ENCODE results near the gene KANSL1.

GRCh38 chr17:46046957-46047356 is 146.3 kb downstream of the KANSL1 start:
- TF ChIP-seq, protein P1, sequence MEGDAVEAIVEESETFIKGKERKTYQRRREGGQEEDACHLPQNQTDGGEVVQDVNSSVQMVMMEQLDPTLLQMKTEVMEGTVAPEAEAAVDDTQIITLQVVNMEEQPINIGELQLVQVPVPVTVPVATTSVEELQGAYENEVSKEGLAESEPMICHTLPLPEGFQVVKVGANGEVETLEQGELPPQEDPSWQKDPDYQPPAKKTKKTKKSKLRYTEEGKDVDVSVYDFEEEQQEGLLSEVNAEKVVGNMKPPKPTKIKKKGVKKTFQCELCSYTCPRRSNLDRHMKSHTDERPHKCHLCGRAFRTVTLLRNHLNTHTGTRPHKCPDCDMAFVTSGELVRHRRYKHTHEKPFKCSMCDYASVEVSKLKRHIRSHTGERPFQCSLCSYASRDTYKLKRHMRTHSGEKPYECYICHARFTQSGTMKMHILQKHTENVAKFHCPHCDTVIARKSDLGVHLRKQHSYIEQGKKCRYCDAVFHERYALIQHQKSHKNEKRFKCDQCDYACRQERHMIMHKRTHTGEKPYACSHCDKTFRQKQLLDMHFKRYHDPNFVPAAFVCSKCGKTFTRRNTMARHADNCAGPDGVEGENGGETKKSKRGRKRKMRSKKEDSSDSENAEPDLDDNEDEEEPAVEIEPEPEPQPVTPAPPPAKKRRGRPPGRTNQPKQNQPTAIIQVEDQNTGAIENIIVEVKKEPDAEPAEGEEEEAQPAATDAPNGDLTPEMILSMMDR (IDR thresholded peaks at IDR 0.05): no peak
- TF ChIP-seq ZNF138 (CRISPR knock-in tag; conservative IDR thresholded peaks at IDR 0.05) (no peak), HMGA2 (CRISPR knock-in tag; IDR thresholded peaks at IDR 0.05) (no peak), MAX (CRISPR knock-in tag; IDR thresholded peaks at IDR 0.05) (no peak), SMAD4 (CRISPR knock-in tag; IDR thresholded peaks at IDR 0.05) (no peak), JUN (CRISPR knock-in tag; IDR thresholded peaks at IDR 0.05) (no peak), MXD4 (CRISPR knock-in tag; IDR thresholded peaks at IDR 0.05; ENCODE audit: borderline replicate concordance) (no peak), KAT7 (CRISPR knock-in tag; IDR thresholded peaks at IDR 0.05; ENCODE audit: borderline replicate concordance) (no peak), SP1 (CRISPR knock-in tag; conservative IDR thresholded peaks at IDR 0.05) (no peak)
- TF ChIP-seq, protein P2, sequence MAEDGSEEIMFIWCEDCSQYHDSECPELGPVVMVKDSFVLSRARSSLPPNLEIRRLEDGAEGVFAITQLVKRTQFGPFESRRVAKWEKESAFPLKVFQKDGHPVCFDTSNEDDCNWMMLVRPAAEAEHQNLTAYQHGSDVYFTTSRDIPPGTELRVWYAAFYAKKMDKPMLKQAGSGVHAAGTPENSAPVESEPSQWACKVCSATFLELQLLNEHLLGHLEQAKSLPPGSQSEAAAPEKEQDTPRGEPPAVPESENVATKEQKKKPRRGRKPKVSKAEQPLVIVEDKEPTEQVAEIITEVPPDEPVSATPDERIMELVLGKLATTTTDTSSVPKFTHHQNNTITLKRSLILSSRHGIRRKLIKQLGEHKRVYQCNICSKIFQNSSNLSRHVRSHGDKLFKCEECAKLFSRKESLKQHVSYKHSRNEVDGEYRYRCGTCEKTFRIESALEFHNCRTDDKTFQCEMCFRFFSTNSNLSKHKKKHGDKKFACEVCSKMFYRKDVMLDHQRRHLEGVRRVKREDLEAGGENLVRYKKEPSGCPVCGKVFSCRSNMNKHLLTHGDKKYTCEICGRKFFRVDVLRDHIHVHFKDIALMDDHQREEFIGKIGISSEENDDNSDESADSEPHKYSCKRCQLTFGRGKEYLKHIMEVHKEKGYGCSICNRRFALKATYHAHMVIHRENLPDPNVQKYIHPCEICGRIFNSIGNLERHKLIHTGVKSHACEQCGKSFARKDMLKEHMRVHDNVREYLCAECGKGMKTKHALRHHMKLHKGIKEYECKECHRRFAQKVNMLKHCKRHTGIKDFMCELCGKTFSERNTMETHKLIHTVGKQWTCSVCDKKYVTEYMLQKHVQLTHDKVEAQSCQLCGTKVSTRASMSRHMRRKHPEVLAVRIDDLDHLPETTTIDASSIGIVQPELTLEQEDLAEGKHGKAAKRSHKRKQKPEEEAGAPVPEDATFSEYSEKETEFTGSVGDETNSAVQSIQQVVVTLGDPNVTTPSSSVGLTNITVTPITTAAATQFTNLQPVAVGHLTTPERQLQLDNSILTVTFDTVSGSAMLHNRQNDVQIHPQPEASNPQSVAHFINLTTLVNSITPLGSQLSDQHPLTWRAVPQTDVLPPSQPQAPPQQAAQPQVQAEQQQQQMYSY (CRISPR knock-in tag; IDR thresholded peaks at IDR 0.05): no peak

Measured in WTC11 (cell line).